HEK293 (cell line): ENCODE measurements around the gene SYCP3.

ENCODE experiments used
- SCRT1 ChIP-seq: fragments of 450-650 bp; formaldehyde crosslinking; IDR thresholded peaks from 2 replicates; pipeline ENCODE4 v1.5.1; 2016; ENCODE audit warnings: missing biosample characterization, missing genetic modification characterization, borderline replicate concordance
- YY1 ChIP-seq: fragments of 450-650 bp; formaldehyde crosslinking; IDR thresholded peaks from 2 replicates; pipeline ENCODE4 v1.5.1; 2018; ENCODE audit warnings: missing biosample characterization, missing genetic modification characterization
- ZBTB21 ChIP-seq: fragments of 450-650 bp; formaldehyde crosslinking; IDR thresholded peaks from 2 replicates; pipeline ENCODE4 v1.5.1; 2017; ENCODE audit warnings: missing biosample characterization, missing genetic modification characterization
- ZNF223 ChIP-seq: fragments of 450-650 bp; formaldehyde crosslinking; IDR thresholded peaks from 2 replicates; pipeline ENCODE4 v1.5.1; 2016; ENCODE audit warnings: missing biosample characterization, missing genetic modification characterization
- ZNF350 ChIP-seq: fragments of 450-650 bp; formaldehyde crosslinking; IDR thresholded peaks from 2 replicates; pipeline ENCODE4 v1.5.0; 2017; ENCODE audit warnings: missing biosample characterization, mild to moderate bottlenecking, missing genetic modification characterization
- ZNF501 ChIP-seq: fragments of 450-650 bp; formaldehyde crosslinking; IDR thresholded peaks from 2 replicates; pipeline ENCODE4 v1.5.1; 2016; ENCODE audit warnings: missing biosample characterization, missing genetic modification characterization
- ZNF529 ChIP-seq: fragments of 450-650 bp; formaldehyde crosslinking; IDR thresholded peaks from 2 replicates; pipeline ENCODE4 v1.5.1; 2017; ENCODE audit warnings: missing genetic modification characterization, missing biosample characterization; ENCODE audit not compliant: insufficient replicate concordance
- TF ChIP-seq, protein P1 (sequence below): fragments of 450-650 bp; formaldehyde crosslinking; IDR thresholded peaks from 2 replicates; pipeline ENCODE4 v1.5.1; 2016; ENCODE audit warnings: missing biosample characterization, missing genetic modification characterization
- TF ChIP-seq, protein P2 (sequence below): fragments of 450-650 bp; formaldehyde crosslinking; IDR thresholded peaks from 2 replicates; pipeline ENCODE4 v1.5.1; 2017; ENCODE audit warnings: missing biosample characterization, missing genetic modification characterization
- TF ChIP-seq, protein P3 (sequence below): fragments of 450-650 bp; formaldehyde crosslinking; IDR thresholded peaks from 2 replicates; pipeline ENCODE4 v1.5.1; 2016; ENCODE audit warnings: missing biosample characterization, missing genetic modification characterization

DNA sequence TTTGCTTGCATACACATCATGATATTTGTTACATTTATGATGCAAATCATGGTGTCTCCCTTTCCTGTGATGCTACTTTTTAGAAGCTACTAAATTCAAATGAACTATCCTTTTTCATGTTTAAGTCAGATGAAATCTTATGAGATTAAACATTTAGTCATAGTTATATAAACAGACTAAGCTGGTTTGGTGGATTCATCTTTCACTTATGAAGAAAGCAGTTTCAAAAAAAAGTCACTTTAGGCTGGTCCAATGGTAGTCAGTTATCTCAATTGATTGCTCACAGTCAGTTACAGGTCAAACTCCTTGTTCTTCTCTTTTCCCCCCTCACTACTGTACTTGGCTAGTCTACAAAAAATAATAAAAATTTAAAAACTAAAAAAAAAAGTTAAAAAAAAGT lies 19.7 kb downstream of the SYCP3 start:
- TF ChIP-seq ZNF223 (tag by site-specific recombination) (no peak), SCRT1 (tag by site-specific recombination) (no peak), ZNF529 (tag by site-specific recombination) (no peak), ZNF501 (tag by site-specific recombination) (no peak), ZBTB21 (tag by site-specific recombination) (no peak), ZNF350 (no peak), YY1 (tag by site-specific recombination) (no peak)
- TF ChIP-seq, protein P1, sequence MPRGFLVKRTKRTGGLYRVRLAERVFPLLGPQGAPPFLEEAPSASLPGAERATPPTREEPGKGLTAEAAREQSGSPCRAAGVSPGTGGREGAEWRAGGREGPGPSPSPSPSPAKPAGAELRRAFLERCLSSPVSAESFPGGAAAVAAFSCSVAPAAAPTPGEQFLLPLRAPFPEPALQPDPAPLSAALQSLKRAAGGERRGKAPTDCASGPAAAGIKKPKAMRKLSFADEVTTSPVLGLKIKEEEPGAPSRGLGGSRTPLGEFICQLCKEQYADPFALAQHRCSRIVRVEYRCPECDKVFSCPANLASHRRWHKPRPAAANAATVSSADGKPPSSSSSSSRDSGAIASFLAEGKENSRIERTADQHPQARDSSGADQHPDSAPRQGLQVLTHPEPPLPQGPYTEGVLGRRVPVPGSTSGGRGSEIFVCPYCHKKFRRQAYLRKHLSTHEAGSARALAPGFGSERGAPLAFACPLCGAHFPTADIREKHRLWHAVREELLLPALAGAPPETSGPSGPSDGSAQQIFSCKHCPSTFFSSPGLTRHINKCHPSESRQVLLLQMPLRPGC = no peak
- TF ChIP-seq, protein P2, sequence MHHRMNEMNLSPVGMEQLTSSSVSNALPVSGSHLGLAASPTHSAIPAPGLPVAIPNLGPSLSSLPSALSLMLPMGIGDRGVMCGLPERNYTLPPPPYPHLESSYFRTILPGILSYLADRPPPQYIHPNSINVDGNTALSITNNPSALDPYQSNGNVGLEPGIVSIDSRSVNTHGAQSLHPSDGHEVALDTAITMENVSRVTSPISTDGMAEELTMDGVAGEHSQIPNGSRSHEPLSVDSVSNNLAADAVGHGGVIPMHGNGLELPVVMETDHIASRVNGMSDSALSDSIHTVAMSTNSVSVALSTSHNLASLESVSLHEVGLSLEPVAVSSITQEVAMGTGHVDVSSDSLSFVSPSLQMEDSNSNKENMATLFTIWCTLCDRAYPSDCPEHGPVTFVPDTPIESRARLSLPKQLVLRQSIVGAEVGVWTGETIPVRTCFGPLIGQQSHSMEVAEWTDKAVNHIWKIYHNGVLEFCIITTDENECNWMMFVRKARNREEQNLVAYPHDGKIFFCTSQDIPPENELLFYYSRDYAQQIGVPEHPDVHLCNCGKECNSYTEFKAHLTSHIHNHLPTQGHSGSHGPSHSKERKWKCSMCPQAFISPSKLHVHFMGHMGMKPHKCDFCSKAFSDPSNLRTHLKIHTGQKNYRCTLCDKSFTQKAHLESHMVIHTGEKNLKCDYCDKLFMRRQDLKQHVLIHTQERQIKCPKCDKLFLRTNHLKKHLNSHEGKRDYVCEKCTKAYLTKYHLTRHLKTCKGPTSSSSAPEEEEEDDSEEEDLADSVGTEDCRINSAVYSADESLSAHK (tag by site-specific recombination) = no peak
- TF ChIP-seq, protein P3, sequence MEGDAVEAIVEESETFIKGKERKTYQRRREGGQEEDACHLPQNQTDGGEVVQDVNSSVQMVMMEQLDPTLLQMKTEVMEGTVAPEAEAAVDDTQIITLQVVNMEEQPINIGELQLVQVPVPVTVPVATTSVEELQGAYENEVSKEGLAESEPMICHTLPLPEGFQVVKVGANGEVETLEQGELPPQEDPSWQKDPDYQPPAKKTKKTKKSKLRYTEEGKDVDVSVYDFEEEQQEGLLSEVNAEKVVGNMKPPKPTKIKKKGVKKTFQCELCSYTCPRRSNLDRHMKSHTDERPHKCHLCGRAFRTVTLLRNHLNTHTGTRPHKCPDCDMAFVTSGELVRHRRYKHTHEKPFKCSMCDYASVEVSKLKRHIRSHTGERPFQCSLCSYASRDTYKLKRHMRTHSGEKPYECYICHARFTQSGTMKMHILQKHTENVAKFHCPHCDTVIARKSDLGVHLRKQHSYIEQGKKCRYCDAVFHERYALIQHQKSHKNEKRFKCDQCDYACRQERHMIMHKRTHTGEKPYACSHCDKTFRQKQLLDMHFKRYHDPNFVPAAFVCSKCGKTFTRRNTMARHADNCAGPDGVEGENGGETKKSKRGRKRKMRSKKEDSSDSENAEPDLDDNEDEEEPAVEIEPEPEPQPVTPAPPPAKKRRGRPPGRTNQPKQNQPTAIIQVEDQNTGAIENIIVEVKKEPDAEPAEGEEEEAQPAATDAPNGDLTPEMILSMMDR (tag by site-specific recombination) = no peak
